ENCODE measurements around the gene CEP350. TPM values are rescaled to one million over a fixed set of nuclear protein-coding genes. Genes with fewer than 3 reads are reported as not detected.

Gene CEP350
- total and polyA plus RNA-seq, 2 experiments from 2014 or later: 24.9 to 49.6 TPM

- H3K36me3 ChIP-seq: peaks cover 68% of the 10 kb centered on the region
- TF ChIP-seq CTCF (IDR thresholded peaks at IDR 0.05; ENCODE audit: low read depth, low read length): no peak
- DNase-seq (ENCODE audit: low read depth in 1 of 2, low spot score in 1 of 2): no peak
- no peaks in the 10 kb centered on the region for H3K9me3 ChIP-seq (ENCODE audit: low read depth)
- H3K27me3 ChIP-seq: no peaks in the 10 kb centered on the region
- H3K4me1 ChIP-seq (ENCODE audit: low read depth): no peaks in the 10 kb centered on the region
- H3K27ac ChIP-seq: no peak overlapping the region
- H3K4me3 ChIP-seq: no peak overlapping the region
Observed at GRCh38 chr1:180096584-180097325, 142.1 kb downstream of the CEP350 start.

- H3K36me3 ChIP-seq: peaks cover 68% of the 10 kb centered on the region
- H3K4me1 ChIP-seq (ENCODE audit: low read depth): no peaks in the 10 kb centered on the region
- DNase-seq (ENCODE audit: low read depth in 1 of 2, low spot score in 1 of 2): no peak
- no peak overlapping the region for H3K4me3 ChIP-seq
- no peaks in the 10 kb centered on the region for H3K9me3 ChIP-seq (ENCODE audit: low read depth)
- no peak for TF ChIP-seq CTCF (IDR thresholded peaks at IDR 0.05; ENCODE audit: low read depth, low read length)
- no peaks in the 10 kb centered on the region for H3K27me3 ChIP-seq
- no peak overlapping the region for H3K27ac ChIP-seq
Observed at GRCh38 chr1:180097326-180097605, 142.7 kb downstream of the CEP350 start.

- peaks cover 41% of the 10 kb centered on the region for H3K36me3 ChIP-seq
- H3K27me3 ChIP-seq: no peaks in the 10 kb centered on the region
- H3K27ac ChIP-seq: no peak overlapping the region
- no peaks in the 10 kb centered on the region for H3K4me1 ChIP-seq (ENCODE audit: low read depth)
- DNase-seq (ENCODE audit: low read depth in 1 of 2, low spot score in 1 of 2): no peak
- H3K4me3 ChIP-seq: no peak overlapping the region
- H3K9me3 ChIP-seq (ENCODE audit: low read depth): no peaks in the 10 kb centered on the region
- TF ChIP-seq CTCF (IDR thresholded peaks at IDR 0.05; ENCODE audit: low read depth, low read length): no peak
Observed at GRCh38 chr1:180101411-180101810, 146.8 kb downstream of the CEP350 start.

- H3K27me3 ChIP-seq: no peaks in the 10 kb centered on the region
- no peak overlapping the region for H3K27ac ChIP-seq
- H3K36me3 ChIP-seq: peaks cover 20% of the 10 kb centered on the region
- DNase-seq (ENCODE audit: low read depth in 1 of 2, low spot score in 1 of 2): no peak
- H3K4me3 ChIP-seq: no peak overlapping the region
- H3K9me3 ChIP-seq (ENCODE audit: low read depth): no peaks in the 10 kb centered on the region
- no peaks in the 10 kb centered on the region for H3K4me1 ChIP-seq (ENCODE audit: low read depth)
- no peak for TF ChIP-seq CTCF (IDR thresholded peaks at IDR 0.05; ENCODE audit: low read depth, low read length)
Observed at GRCh38 chr1:180103819-180104218, 149.2 kb downstream of the CEP350 start.

- no peaks in the 10 kb centered on the region for H3K9me3 ChIP-seq (ENCODE audit: low read depth)
- TF ChIP-seq CTCF (IDR thresholded peaks at IDR 0.05; ENCODE audit: low read depth, low read length): no peak
Observed at GRCh38 chr1:180112091-180112490, 157.5 kb downstream of the CEP350 start.

More at GRCh38 chr1:180112091-180112490, 157.5 kb downstream of the CEP350 start:
- Histone ChIP-seq H3K27me3 (no peaks in the 10 kb centered on the region), H3K4me3 (no peak overlapping the region), H3K36me3 (peaks cover 35% of the 10 kb centered on the region), H3K27ac (no peak overlapping the region), H3K4me1 (ENCODE audit: low read depth) (peaks cover 3% of the 10 kb centered on the region)
- DNase-seq (ENCODE audit: low read depth in 1 of 2, low spot score in 1 of 2): no peak
